ENCODE results near the gene ZNF254. TPM values are rescaled to one million over a fixed set of nuclear protein-coding genes. Genes with fewer than 3 reads are reported as not detected.

ZNF254 gene
- total RNA-seq, 1 experiment from 2014 or later: 26.6 TPM

DNA sequence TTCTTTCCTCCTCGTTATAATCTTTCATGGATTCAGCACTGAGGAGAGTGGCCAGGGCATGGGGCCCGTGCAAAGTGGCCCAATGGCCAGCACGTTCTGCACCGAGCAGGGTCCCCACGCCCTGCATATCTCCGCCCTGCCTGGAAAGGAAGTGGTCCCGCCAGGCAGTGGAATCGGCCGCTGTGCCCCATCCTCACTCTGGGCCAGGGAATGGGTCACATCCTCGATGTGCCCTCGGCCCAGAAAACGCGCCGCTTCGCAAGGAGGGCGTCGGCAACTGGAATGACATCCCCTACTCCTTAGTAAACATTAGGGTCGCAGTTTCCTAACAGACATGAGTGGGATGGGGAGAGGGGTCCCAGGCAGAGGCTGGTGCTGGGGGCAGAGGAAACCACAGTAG, 90.7 kb downstream of the ZNF254 start:
- H3K4ac ChIP-seq (ENCODE audit: low read depth, low read length): no peak overlapping the region
- no peak overlapping the region for H3K23ac ChIP-seq (ENCODE audit: insufficient read length, low read depth, low read length)
- Mint-ChIP-seq H3K9me3 (peaks cover 21 to 34% of the 10 kb centered on the region in 2 experiments), H3K27ac (no peak overlapping the region), H3K4me3 (no peak overlapping the region), H3K36me3 (ENCODE audit: insufficient read depth in 1 of 3, low read depth in 3 of 3) (peaks cover 23 to 26% (median 24%) of the 10 kb centered on the region in 3 experiments; a peak in 5 of 7 replicates), H3K27me3 (ENCODE audit: low read depth) (peaks cover 4% of the 10 kb centered on the region; the same call in 1 of the 2 replicates), H3K4me1 (no peaks in the 10 kb centered on the region)
- no peak overlapping the region for H4K91ac ChIP-seq (ENCODE audit: insufficient read length, low read depth, low read length)
- no peaks in the 10 kb centered on the region for H3K79me1 ChIP-seq (ENCODE audit: insufficient read depth, low read depth, low read length, poor library complexity, severe bottlenecking)
- no peak overlapping the region for H4K5ac ChIP-seq (ENCODE audit: insufficient read length, low read depth, low read length)
- H3K9me3 ChIP-seq (ENCODE audit: control insufficient read depth, low read depth, low read length): peaks cover 20% of the 10 kb centered on the region
- no peak overlapping the region for H4K8ac ChIP-seq (replicated peaks; ENCODE audit: insufficient read length, low read depth, low read length)
- H3K4me2 ChIP-seq (ENCODE audit: insufficient read depth, insufficient read length, low read length): no peak overlapping the region
- H3K23me2 ChIP-seq (ENCODE audit: insufficient read length, low read depth, low read length, poor library complexity, severe bottlenecking): no peaks in the 10 kb centered on the region
- no peak overlapping the region for H2BK5ac ChIP-seq (ENCODE audit: insufficient read length, low read length)
- no peak overlapping the region for H3K14ac ChIP-seq (ENCODE audit: insufficient read depth, low read length)
- no peaks in the 10 kb centered on the region for H3K27me3 ChIP-seq (ENCODE audit: insufficient read depth, low read length)
- no peak overlapping the region for H3K9ac ChIP-seq (ENCODE audit: extremely low read depth, insufficient read length, low read length)
- no peaks in the 10 kb centered on the region for H4K20me1 ChIP-seq (ENCODE audit: control insufficient read depth, insufficient read depth, insufficient read length)
- H2BK12ac ChIP-seq (ENCODE audit: insufficient read length, low read depth, low read length): no peak overlapping the region
- no peak overlapping the region for H2BK20ac ChIP-seq (ENCODE audit: low read depth, low read length, poor library complexity, severe bottlenecking)
- no peak overlapping the region for H3K56ac ChIP-seq (ENCODE audit: insufficient read length, low read depth, low read length)
- H3K79me2 ChIP-seq (ENCODE audit: insufficient read depth, low read length): no peaks in the 10 kb centered on the region
- TF ChIP-seq, protein P1, sequence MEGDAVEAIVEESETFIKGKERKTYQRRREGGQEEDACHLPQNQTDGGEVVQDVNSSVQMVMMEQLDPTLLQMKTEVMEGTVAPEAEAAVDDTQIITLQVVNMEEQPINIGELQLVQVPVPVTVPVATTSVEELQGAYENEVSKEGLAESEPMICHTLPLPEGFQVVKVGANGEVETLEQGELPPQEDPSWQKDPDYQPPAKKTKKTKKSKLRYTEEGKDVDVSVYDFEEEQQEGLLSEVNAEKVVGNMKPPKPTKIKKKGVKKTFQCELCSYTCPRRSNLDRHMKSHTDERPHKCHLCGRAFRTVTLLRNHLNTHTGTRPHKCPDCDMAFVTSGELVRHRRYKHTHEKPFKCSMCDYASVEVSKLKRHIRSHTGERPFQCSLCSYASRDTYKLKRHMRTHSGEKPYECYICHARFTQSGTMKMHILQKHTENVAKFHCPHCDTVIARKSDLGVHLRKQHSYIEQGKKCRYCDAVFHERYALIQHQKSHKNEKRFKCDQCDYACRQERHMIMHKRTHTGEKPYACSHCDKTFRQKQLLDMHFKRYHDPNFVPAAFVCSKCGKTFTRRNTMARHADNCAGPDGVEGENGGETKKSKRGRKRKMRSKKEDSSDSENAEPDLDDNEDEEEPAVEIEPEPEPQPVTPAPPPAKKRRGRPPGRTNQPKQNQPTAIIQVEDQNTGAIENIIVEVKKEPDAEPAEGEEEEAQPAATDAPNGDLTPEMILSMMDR (conservative IDR thresholded peaks at IDR 0.05): no peak
- no peak overlapping the region for H3T11ph ChIP-seq (ENCODE audit: low read length)
- no peak for DNase-seq
- no peak overlapping the region for H3K27ac ChIP-seq (ENCODE audit: insufficient read length, low read depth, low read length)
- no CpG with 5 or more reads among the region's 18 CpGs for WGBS (ENCODE audit: extremely low coverage, insufficient read length, low lambda C conversion rate)
- H3K18ac ChIP-seq (ENCODE audit: insufficient read length, low read depth, low read length): no peak overlapping the region
- no peak overlapping the region for H2BK15ac ChIP-seq (ENCODE audit: low read depth, low read length)
- H2BK120ac ChIP-seq (ENCODE audit: low read depth, low read length, poor library complexity, severe bottlenecking): no peak overlapping the region
- H2AK5ac ChIP-seq (ENCODE audit: insufficient read length, low read length): no peak overlapping the region
- H2AFZ ChIP-seq (ENCODE audit: low read length): no peak overlapping the region
- H3K4me1 ChIP-seq (ENCODE audit: insufficient read depth, low read length): no peaks in the 10 kb centered on the region

Data from H9 (cell line).